Measurements from ENCODE around the gene DHRS9.

DHRS9 gene

DNA sequence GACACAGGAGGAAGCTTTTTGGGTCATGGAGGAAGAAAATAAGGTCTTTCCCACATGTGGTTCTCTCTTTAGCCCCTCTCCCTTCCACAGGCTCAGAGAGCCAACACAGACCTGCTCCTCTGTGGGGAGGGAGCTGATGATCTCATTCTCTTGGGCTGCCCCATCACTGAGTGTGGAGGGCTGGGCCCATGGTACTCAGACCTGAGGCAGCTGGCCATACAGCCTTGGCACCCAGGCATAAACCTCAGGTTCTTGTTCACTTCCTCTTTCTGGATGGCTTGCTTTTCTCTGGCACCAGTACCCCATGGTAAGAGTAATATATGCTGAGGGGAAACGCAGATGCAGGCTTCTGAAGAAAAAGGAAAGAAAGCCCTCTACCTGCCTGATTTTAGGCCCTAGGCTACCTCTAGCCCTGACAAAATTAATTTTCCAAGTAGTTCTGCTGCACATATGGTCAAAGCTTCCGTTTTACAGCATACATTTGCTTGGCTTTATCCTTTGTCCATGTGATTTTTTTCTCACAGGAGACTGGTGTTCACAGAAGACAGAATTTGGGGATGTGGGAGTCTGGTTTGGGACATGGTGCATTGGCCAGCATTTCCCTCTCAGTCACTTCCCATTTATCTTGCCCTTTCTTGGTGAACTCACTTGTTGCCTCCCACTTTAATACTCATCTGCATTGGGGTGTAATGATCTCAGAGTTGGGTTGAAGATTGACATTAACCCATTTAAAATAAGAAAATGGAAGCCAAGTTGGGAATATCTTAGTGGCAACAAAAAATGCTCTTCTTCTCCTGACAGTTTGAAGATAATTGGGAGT lies 11.1 kb downstream of the DHRS9 start:
- WGBS, 2 experiments: 95 to 97% methylated on average over 2 of the region's 2 CpGs
- Histone ChIP-seq H3K9me3 (ENCODE audit: control insufficient read depth, low read length) (no peaks in the 10 kb centered on the region), H3K27ac (ENCODE audit: insufficient read depth, low read depth, low read length, poor library complexity, severe bottlenecking) (no peak overlapping the region), H3K4me3 (ENCODE audit: insufficient read depth, low read depth, low read length) (no peak overlapping the region), H3K27me3 (ENCODE audit: control insufficient read depth, insufficient read depth, low read length, poor library complexity, severe bottlenecking) (no peaks in the 10 kb centered on the region), H3K4me1 (ENCODE audit: control insufficient read depth, insufficient read depth, low read length) (no peaks in the 10 kb centered on the region), H3K36me3 (ENCODE audit: control insufficient read depth, insufficient read depth, low read length) (no peaks in the 10 kb centered on the region)

- H3K27me3 ChIP-seq (ENCODE audit: control insufficient read depth, insufficient read depth, low read length, poor library complexity, severe bottlenecking): no peaks in the 10 kb centered on the region
- no peaks in the 10 kb centered on the region for H3K9me3 ChIP-seq (ENCODE audit: control insufficient read depth, low read length)
- no peaks in the 10 kb centered on the region for H3K36me3 ChIP-seq (ENCODE audit: control insufficient read depth, insufficient read depth, low read length)
- no peak overlapping the region for H3K4me3 ChIP-seq (ENCODE audit: insufficient read depth, low read depth, low read length)
- H3K27ac ChIP-seq (ENCODE audit: insufficient read depth, low read depth, low read length, poor library complexity, severe bottlenecking): no peak overlapping the region
- no peaks in the 10 kb centered on the region for H3K4me1 ChIP-seq (ENCODE audit: control insufficient read depth, insufficient read depth, low read length)
- 94 to 96% methylated on average over 5 of the region's 5 CpGs for WGBS, 2 experiments
Observed at GRCh38 chr2:169081551-169081950, 12.2 kb downstream of the DHRS9 start.

DNA sequence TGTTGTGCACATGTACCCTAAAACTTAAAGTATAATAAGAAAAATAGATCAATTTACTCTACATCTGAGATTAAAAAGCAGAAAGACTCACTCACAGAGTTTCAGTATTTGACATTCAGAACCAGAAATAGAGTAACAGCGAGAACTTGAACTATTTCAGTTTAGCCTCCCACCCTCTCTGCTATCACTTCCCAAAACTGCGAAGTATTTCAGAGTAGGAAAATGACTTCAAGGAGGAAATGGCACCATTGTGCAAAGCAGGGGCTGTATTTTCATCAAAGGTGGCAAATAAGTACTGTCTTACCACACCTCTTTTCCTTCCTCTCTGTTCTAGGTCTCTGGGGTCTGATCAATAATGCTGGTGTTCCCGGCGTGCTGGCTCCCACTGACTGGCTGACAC lies 13.6 kb downstream of the DHRS9 start:
- Histone ChIP-seq H3K9me3 (ENCODE audit: control insufficient read depth, low read length) (no peaks in the 10 kb centered on the region), H3K27ac (ENCODE audit: insufficient read depth, low read depth, low read length, poor library complexity, severe bottlenecking) (no peak overlapping the region), H3K4me3 (ENCODE audit: insufficient read depth, low read depth, low read length) (no peak overlapping the region), H3K4me1 (ENCODE audit: control insufficient read depth, insufficient read depth, low read length) (no peaks in the 10 kb centered on the region), H3K27me3 (ENCODE audit: control insufficient read depth, insufficient read depth, low read length, poor library complexity, severe bottlenecking) (no peaks in the 10 kb centered on the region), H3K36me3 (ENCODE audit: control insufficient read depth, insufficient read depth, low read length) (no peaks in the 10 kb centered on the region)
- 95 to 96% methylated on average over 4 of the region's 4 CpGs for whole genome bisulfite sequencing, 2 experiments

- Histone ChIP-seq H3K27me3 (ENCODE audit: control insufficient read depth, insufficient read depth, low read length, poor library complexity, severe bottlenecking) (peaks cover 8% of the 10 kb centered on the region), H3K36me3 (ENCODE audit: control insufficient read depth, insufficient read depth, low read length) (no peaks in the 10 kb centered on the region), H3K9me3 (ENCODE audit: control insufficient read depth, low read length) (no peaks in the 10 kb centered on the region), H3K4me1 (ENCODE audit: control insufficient read depth, insufficient read depth, low read length) (no peaks in the 10 kb centered on the region), H3K4me3 (ENCODE audit: insufficient read depth, low read depth, low read length) (no peak overlapping the region), H3K27ac (ENCODE audit: insufficient read depth, low read depth, low read length, poor library complexity, severe bottlenecking) (no peak overlapping the region)
- 95 to 96% methylated on average over 3 of the region's 3 CpGs for WGBS, 2 experiments
Observed at GRCh38 chr2:169086893-169087467, 17.6 kb downstream of the DHRS9 start.

DNA sequence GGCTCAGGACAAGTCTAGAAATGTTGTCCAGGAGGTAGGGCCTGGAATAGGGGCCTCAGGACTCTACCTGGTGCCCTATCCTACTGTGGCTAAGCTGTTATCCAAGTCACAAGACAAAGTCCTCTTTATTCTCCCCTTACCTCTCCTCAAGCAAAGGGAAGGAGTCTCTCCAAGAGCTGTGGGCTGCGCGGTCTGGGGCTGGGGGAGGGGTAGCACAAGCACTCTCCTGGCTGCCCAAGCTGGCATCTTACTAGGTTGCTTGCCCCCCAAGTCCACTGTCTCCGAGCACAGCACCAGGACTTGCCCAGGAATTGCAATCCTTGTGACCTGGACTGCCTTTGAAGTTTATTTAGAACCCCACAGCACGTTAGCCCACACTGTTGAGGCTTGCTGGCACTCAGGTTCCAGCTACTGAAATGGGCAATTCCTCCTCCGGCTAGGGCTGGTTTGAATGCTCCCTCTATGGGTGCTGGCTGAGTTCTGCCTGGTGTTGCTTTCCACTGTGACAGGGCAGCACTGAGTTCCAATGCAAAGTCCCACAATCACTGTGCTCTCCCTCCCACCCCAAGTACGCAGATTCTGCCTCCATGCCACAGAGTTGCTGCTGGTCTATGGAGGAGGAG lies 18.5 kb downstream of the DHRS9 start:
- H3K27ac ChIP-seq (ENCODE audit: insufficient read depth, low read depth, low read length, poor library complexity, severe bottlenecking): no peak overlapping the region
- H3K4me1 ChIP-seq (ENCODE audit: control insufficient read depth, insufficient read depth, low read length): no peaks in the 10 kb centered on the region
- no peaks in the 10 kb centered on the region for H3K36me3 ChIP-seq (ENCODE audit: control insufficient read depth, insufficient read depth, low read length)
- H3K4me3 ChIP-seq (ENCODE audit: insufficient read depth, low read depth, low read length): no peak overlapping the region
- WGBS, 2 experiments: 86 to 92% methylated on average over 6 of the region's 6 CpGs
- no peaks in the 10 kb centered on the region for H3K9me3 ChIP-seq (ENCODE audit: control insufficient read depth, low read length)
- H3K27me3 ChIP-seq (ENCODE audit: control insufficient read depth, insufficient read depth, low read length, poor library complexity, severe bottlenecking): peaks cover 17% of the 10 kb centered on the region

- WGBS, 2 experiments: 88 to 94% methylated on average over 2 of the region's 2 CpGs
- H3K27me3 ChIP-seq (ENCODE audit: control insufficient read depth, insufficient read depth, low read length, poor library complexity, severe bottlenecking): peaks cover 30% of the 10 kb centered on the region
Observed at GRCh38 chr2:169089182-169089581, 19.8 kb downstream of the DHRS9 start.

GRCh38 chr2:169090133-169090820 lies 20.9 kb downstream of the DHRS9 start:
- Histone ChIP-seq H3K4me1 (ENCODE audit: control insufficient read depth, insufficient read depth, low read length) (no peaks in the 10 kb centered on the region), H3K27ac (ENCODE audit: insufficient read depth, low read depth, low read length, poor library complexity, severe bottlenecking) (no peak overlapping the region), H3K4me3 (ENCODE audit: insufficient read depth, low read depth, low read length) (no peak overlapping the region), H3K9me3 (ENCODE audit: control insufficient read depth, low read length) (no peaks in the 10 kb centered on the region), H3K27me3 (ENCODE audit: control insufficient read depth, insufficient read depth, low read length, poor library complexity, severe bottlenecking) (peaks cover 41% of the 10 kb centered on the region), H3K36me3 (ENCODE audit: control insufficient read depth, insufficient read depth, low read length) (no peaks in the 10 kb centered on the region)
- 96 to 100% methylated on average over 4 to 5 of the region's 6 CpGs for WGBS, 2 experiments

More at GRCh38 chr2:169089182-169089581, 19.8 kb downstream of the DHRS9 start:
- H3K4me1 ChIP-seq (ENCODE audit: control insufficient read depth, insufficient read depth, low read length): no peaks in the 10 kb centered on the region
- H3K4me3 ChIP-seq (ENCODE audit: insufficient read depth, low read depth, low read length): no peak overlapping the region
- H3K36me3 ChIP-seq (ENCODE audit: control insufficient read depth, insufficient read depth, low read length): no peaks in the 10 kb centered on the region
- H3K9me3 ChIP-seq (ENCODE audit: control insufficient read depth, low read length): no peaks in the 10 kb centered on the region
- no peak overlapping the region for H3K27ac ChIP-seq (ENCODE audit: insufficient read depth, low read depth, low read length, poor library complexity, severe bottlenecking)

- Histone ChIP-seq H3K9me3 (ENCODE audit: control insufficient read depth, low read length) (no peaks in the 10 kb centered on the region), H3K27me3 (ENCODE audit: control insufficient read depth, insufficient read depth, low read length, poor library complexity, severe bottlenecking) (peaks cover 51% of the 10 kb centered on the region)
- WGBS, 2 experiments: 90 to 97% methylated on average over 3 of the region's 3 CpGs
Observed at GRCh38 chr2:169091256-169091655, 21.9 kb downstream of the DHRS9 start.

DNA sequence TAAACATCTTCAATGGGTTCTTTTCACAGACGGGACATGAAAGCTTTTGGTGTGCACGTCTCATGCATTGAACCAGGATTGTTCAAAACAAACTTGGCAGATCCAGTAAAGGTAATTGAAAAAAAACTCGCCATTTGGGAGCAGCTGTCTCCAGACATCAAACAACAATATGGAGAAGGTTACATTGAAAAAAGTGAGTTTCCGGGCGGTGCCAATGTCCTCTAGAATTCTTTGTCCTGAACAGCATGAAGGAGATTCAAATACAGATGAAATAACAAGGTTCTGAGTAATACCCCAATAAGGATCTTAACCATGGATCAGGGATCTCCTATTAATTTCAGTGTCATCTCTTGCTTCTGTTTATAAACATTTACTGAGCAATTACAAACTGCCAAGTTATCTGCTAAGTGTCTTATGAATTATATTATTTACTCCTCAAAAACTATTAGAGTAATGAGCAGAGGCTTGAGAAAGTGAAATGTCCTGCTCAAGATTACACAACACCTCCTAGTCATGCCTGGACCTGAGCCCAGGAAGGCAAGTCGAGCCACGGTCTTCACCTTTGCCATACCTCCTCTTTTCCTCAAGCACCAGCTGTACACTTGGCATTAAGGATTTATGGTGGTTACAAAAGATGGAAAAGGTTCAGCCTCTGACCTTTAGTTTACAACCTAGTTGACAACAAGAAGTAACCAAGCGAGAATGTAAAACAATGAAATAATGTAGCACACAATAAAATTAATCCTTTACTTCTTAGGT lies 22.6 kb downstream of the DHRS9 start:
- peaks cover 57% of the 10 kb centered on the region for H3K27me3 ChIP-seq (ENCODE audit: control insufficient read depth, insufficient read depth, low read length, poor library complexity, severe bottlenecking)
- no peak overlapping the region for H3K27ac ChIP-seq (ENCODE audit: insufficient read depth, low read depth, low read length, poor library complexity, severe bottlenecking)
- H3K4me3 ChIP-seq (ENCODE audit: insufficient read depth, low read depth, low read length): no peak overlapping the region
- 89 to 93% methylated on average over 5 to 7 of the region's 8 CpGs for WGBS, 2 experiments
- H3K9me3 ChIP-seq (ENCODE audit: control insufficient read depth, low read length): no peaks in the 10 kb centered on the region
- H3K4me1 ChIP-seq (ENCODE audit: control insufficient read depth, insufficient read depth, low read length): no peaks in the 10 kb centered on the region
- H3K36me3 ChIP-seq (ENCODE audit: control insufficient read depth, insufficient read depth, low read length): no peaks in the 10 kb centered on the region

More at GRCh38 chr2:169091256-169091655, 21.9 kb downstream of the DHRS9 start:
- Histone ChIP-seq H3K36me3 (ENCODE audit: control insufficient read depth, insufficient read depth, low read length) (no peaks in the 10 kb centered on the region), H3K27ac (ENCODE audit: insufficient read depth, low read depth, low read length, poor library complexity, severe bottlenecking) (no peak overlapping the region), H3K4me1 (ENCODE audit: control insufficient read depth, insufficient read depth, low read length) (no peaks in the 10 kb centered on the region), H3K4me3 (ENCODE audit: insufficient read depth, low read depth, low read length) (no peak overlapping the region)

All from ectodermal cell (in vitro differentiated cells).